ENCODE measurements around the gene GGCT.
"Not testable (repeated sequence)": the region's sequence is repeated elsewhere in the genome, so short reads cannot be mapped to it uniquely, and the experiment has no call there.

GRCh38 chr7:30527297-30527696, 22.7 kb upstream of the GGCT start:
- TF ChIP-seq EZH2phosphoT487 (conservative IDR thresholded peaks at IDR 0.05; ENCODE audit: low read length), result not testable (repeated sequence)
- TF ChIP-seq, protein P1, sequence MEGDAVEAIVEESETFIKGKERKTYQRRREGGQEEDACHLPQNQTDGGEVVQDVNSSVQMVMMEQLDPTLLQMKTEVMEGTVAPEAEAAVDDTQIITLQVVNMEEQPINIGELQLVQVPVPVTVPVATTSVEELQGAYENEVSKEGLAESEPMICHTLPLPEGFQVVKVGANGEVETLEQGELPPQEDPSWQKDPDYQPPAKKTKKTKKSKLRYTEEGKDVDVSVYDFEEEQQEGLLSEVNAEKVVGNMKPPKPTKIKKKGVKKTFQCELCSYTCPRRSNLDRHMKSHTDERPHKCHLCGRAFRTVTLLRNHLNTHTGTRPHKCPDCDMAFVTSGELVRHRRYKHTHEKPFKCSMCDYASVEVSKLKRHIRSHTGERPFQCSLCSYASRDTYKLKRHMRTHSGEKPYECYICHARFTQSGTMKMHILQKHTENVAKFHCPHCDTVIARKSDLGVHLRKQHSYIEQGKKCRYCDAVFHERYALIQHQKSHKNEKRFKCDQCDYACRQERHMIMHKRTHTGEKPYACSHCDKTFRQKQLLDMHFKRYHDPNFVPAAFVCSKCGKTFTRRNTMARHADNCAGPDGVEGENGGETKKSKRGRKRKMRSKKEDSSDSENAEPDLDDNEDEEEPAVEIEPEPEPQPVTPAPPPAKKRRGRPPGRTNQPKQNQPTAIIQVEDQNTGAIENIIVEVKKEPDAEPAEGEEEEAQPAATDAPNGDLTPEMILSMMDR (IDR thresholded peaks at IDR 0.05; ENCODE audit: insufficient read depth, low read length, poor library complexity, severe bottlenecking), result not testable (repeated sequence)
